GM23338 (cell line): ENCODE results near the gene MYL12B. TPM values are rescaled to one million over a fixed set of nuclear protein-coding genes. Genes with fewer than 3 reads are reported as not detected.

Source experiments
- ATAC-seq: fragments of 200-7000 bp; cut with Tn5 transposase; 3 replicates; pipeline ENCODE4 v1.9.1; 2020
- DNase-seq: peaks from one replicate; pipeline ENCODE4 v3.0.0-alpha.2; 2015; ENCODE audit warnings: low spot score
- H2AFZ ChIP-seq: fragments of 200-600 bp; sonication (generic); 2 replicates; pipeline ENCODE4 v1.8.0; 2016; ENCODE audit warnings: antibody characterized with exemption, mild to moderate bottlenecking, moderate library complexity
- H3F3A ChIP-seq: fragments of 200-600 bp; sonication (generic); replicated peaks from 2 replicates; pipeline ENCODE4 v1.8.0; 2017; ENCODE audit warnings: antibody characterized with exemption, mixed run types, low read depth
- H3K27ac ChIP-seq: fragments of 200-600 bp; sonication (generic); 2 replicates; pipeline ENCODE4 v1.6.1; 2016; ENCODE audit warnings: low read depth
- H3K27me3 ChIP-seq: fragments of 200-600 bp; sonication (generic); 2 replicates; pipeline ENCODE4 v1.8.0; 2016; ENCODE audit warnings: mild to moderate bottlenecking, mixed run types, moderate library complexity; ENCODE audit not compliant: insufficient read depth
- H3K36me3 ChIP-seq: fragments of 200-600 bp; sonication (generic); 2 replicates; pipeline ENCODE4 v1.8.0; 2016; ENCODE audit warnings: mild to moderate bottlenecking; ENCODE audit not compliant: insufficient read depth
- H3K4me1 ChIP-seq: fragments of 200-600 bp; sonication (generic); 2 replicates; pipeline ENCODE4 v1.8.0; 2016; ENCODE audit warnings: mild to moderate bottlenecking, moderate library complexity; ENCODE audit not compliant: insufficient read depth
- H3K4me2 ChIP-seq: fragments of 200-600 bp; sonication (generic); 2 replicates; pipeline ENCODE4 v1.7.1; 2017; ENCODE audit warnings: mixed run types
- H3K4me3 ChIP-seq: fragments of 200-600 bp; sonication (generic); 2 replicates; pipeline ENCODE4 v1.6.1; 2016; ENCODE audit warnings: mixed run types
- H3K79me2 ChIP-seq: fragments of 200-600 bp; sonication (generic); replicated peaks from 2 replicates; pipeline ENCODE4 v1.8.0; 2017; ENCODE audit warnings: mild to moderate bottlenecking; ENCODE audit not compliant: insufficient read depth
- H3K9me2 ChIP-seq: fragments of 200-600 bp; sonication (generic); 2 replicates; pipeline ENCODE4 v1.8.0; 2017; ENCODE audit not compliant: insufficient read depth
- H4K20me1 ChIP-seq: fragments of 200-600 bp; sonication (generic); replicated peaks from 2 replicates; pipeline ENCODE4 v1.8.0; 2017; ENCODE audit warnings: mild to moderate bottlenecking; ENCODE audit not compliant: insufficient read depth
- H3K27ac Mint-ChIP-seq: 2 replicates; pipeline ENCODE4 v1.8.0; 2020; ENCODE audit warnings: inconsistent platforms, mild to moderate bottlenecking, moderate library complexity, mixed read lengths
- H3K27me3 Mint-ChIP-seq: 3 replicates; pipeline ENCODE4 v1.8.0; 2022; ENCODE audit warnings: low read depth, mild to moderate bottlenecking, moderate library complexity, mixed read lengths, inconsistent platforms; ENCODE audit not compliant: insufficient read depth, poor library complexity
- H3K36me3 Mint-ChIP-seq: 3 replicates; pipeline ENCODE4 v1.8.0; 2021; ENCODE audit warnings: low read depth, mild to moderate bottlenecking, inconsistent platforms, moderate library complexity, mixed read lengths
- H3K4me1 Mint-ChIP-seq: 3 replicates; pipeline ENCODE4 v1.8.0; 2020; ENCODE audit warnings: mild to moderate bottlenecking, inconsistent platforms, mixed read lengths
- H3K4me3 Mint-ChIP-seq: 3 replicates; pipeline ENCODE4 v1.8.0; 2021; ENCODE audit warnings: moderate library complexity, mild to moderate bottlenecking, inconsistent platforms, mixed read lengths
- H3K9me3 Mint-ChIP-seq: 3 replicates; pipeline ENCODE4 v1.8.0; 2020; ENCODE audit warnings: moderate library complexity, mild to moderate bottlenecking, inconsistent platforms, mixed read lengths
- CREB1 ChIP-seq: fragments of 250-450 bp; sonication (Bioruptor Pico); IDR thresholded peaks from 2 replicates; pipeline ENCODE4 v1.5.0; 2020; ENCODE audit warnings: low read depth, mild to moderate bottlenecking, moderate library complexity
- CTCF ChIP-seq, 2 experiments: fragments of 200-600 bp in 1 of 2; sonication (generic) in 1 of 2; conservative IDR thresholded peaks; 2 replicates each; pipeline versions ENCODE4 v1.5.1 to v1.6.1; 2016 to 2017; ENCODE audit warnings: antibody characterized with exemption in 2 of 2, low read depth in 2 of 2, mild to moderate bottlenecking in 2 of 2, moderate library complexity in 1 of 2
- EZH2 ChIP-seq: fragments of 200-600 bp; sonication (generic); IDR thresholded peaks from one replicate; pipeline ENCODE4 v1.8.0; 2017; ENCODE audit warnings: antibody characterized with exemption, mild to moderate bottlenecking, low read depth; ENCODE audit not compliant: unreplicated experiment
- EZH2phosphoT487 ChIP-seq: fragments of 200-600 bp; sonication (generic); IDR thresholded peaks from one replicate; pipeline ENCODE4 v1.8.1; 2018; ENCODE audit warnings: antibody characterized with exemption; ENCODE audit not compliant: unreplicated experiment
- JUNB ChIP-seq: IDR thresholded peaks from one replicate; pipeline ENCODE4 v1.6.1; 2016; ENCODE audit warnings: antibody characterized with exemption; ENCODE audit not compliant: unreplicated experiment
- POLR2AphosphoS5 ChIP-seq: IDR thresholded peaks from 2 replicates; pipeline ENCODE4 v1.6.1; 2016; ENCODE audit warnings: antibody characterized with exemption, low read depth
- REST ChIP-seq: IDR thresholded peaks from one replicate; pipeline ENCODE4 v1.6.1; 2018; ENCODE audit warnings: antibody characterized with exemption; ENCODE audit not compliant: unreplicated experiment
- STAT1 ChIP-seq: IDR thresholded peaks from one replicate; pipeline ENCODE4 v1.6.1; 2016; ENCODE audit warnings: antibody characterized with exemption; ENCODE audit not compliant: unreplicated experiment
- ZNF114 ChIP-seq: fragments of 250-450 bp; sonication (Bioruptor Pico); IDR thresholded peaks from 2 replicates; pipeline ENCODE4 v1.5.0; 2020; ENCODE audit warnings: mild to moderate bottlenecking, moderate library complexity
- ZNF331 ChIP-seq: fragments of 250-450 bp; sonication (Bioruptor Pico); IDR thresholded peaks from 2 replicates; pipeline ENCODE4 v1.5.0; 2020; ENCODE audit warnings: low read depth, mild to moderate bottlenecking, moderate library complexity
- ZNF462 ChIP-seq: fragments of 250-450 bp; sonication (Bioruptor Pico); IDR thresholded peaks from 2 replicates; pipeline ENCODE4 v1.5.0; 2020; ENCODE audit warnings: mild to moderate bottlenecking, moderate library complexity
- polyA plus RNA-seq: library from polyadenylated mRNA; unstranded; fragments of >200 nt; fragmentation: Nextera tagmentation; extraction: Ambion mirVana; gene quantifications from 2 replicates; pipeline ENCODE4 v1.2.1, GENCODE V29; 2016
- total RNA-seq: library from RNA; depleted of rRNA; stranded (reverse); fragments of >200 nt; shearing (Covaris generic); gene quantifications from 2 replicates; pipeline ENCODE4 v1.2.3, GENCODE V29; 2014

The MYL12B gene
- total and polyA plus RNA-seq, 2 experiments from 2014 or later: 165 to 330 TPM

GRCh38 chr18:3223356-3223755 lies 38.6 kb upstream of the MYL12B start:
- no peak for ATAC-seq

More at GRCh38 chr18:3223356-3223755, 38.6 kb upstream of the MYL12B start:
- Histone ChIP-seq H3K4me2 (no peak overlapping the region), H3K79me2 (no peaks in the 10 kb centered on the region), H4K20me1 (no peaks in the 10 kb centered on the region), H3K27ac (no peak overlapping the region), H2AFZ (no peak overlapping the region), H3F3A (no peaks in the 10 kb centered on the region), H3K9me2 (no peaks in the 10 kb centered on the region), H3K4me1 (peaks cover 14% of the 10 kb centered on the region), H3K36me3 (no peaks in the 10 kb centered on the region; the same call in 1 of the 2 replicates), H3K4me3 (no peak overlapping the region), H3K27me3 (no peaks in the 10 kb centered on the region)
- Mint-ChIP-seq H3K4me3 (no peak overlapping the region), H3K9me3 (no peaks in the 10 kb centered on the region), H3K27me3 (peaks cover 2% of the 10 kb centered on the region), H3K4me1 (peaks cover 11% of the 10 kb centered on the region; the same call in 2 of the 3 replicates), H3K27ac (no peak overlapping the region), H3K36me3 (no peaks in the 10 kb centered on the region)
- no peak for DNase-seq
- no peak for TF ChIP-seq CTCF (conservative IDR thresholded peaks at IDR 0.05; ENCODE audit: low read depth in 2 of 2)
- no peak for TF ChIP-seq ZNF114 (CRISPR knock-in tag)
- TF ChIP-seq REST: no peak
- no peak for TF ChIP-seq CREB1 (CRISPR knock-in tag)
- no peak for TF ChIP-seq ZNF462 (CRISPR knock-in tag)
- no peak for TF ChIP-seq JUNB
- TF ChIP-seq EZH2: no peak
- no peak for TF ChIP-seq STAT1
- TF ChIP-seq POLR2AphosphoS5: no peak
- TF ChIP-seq ZNF331 (CRISPR knock-in tag): no peak
- TF ChIP-seq EZH2phosphoT487: no peak
